NCI-H2081 (cell line): ENCODE data around the gene MLC1.

ENCODE experiments used
- DNase-seq, 2 experiments: peaks; one replicate each; lab custom pipeline; 2025; lab: John Stamatoyannopoulos, UW

MLC1 gene

DNA sequence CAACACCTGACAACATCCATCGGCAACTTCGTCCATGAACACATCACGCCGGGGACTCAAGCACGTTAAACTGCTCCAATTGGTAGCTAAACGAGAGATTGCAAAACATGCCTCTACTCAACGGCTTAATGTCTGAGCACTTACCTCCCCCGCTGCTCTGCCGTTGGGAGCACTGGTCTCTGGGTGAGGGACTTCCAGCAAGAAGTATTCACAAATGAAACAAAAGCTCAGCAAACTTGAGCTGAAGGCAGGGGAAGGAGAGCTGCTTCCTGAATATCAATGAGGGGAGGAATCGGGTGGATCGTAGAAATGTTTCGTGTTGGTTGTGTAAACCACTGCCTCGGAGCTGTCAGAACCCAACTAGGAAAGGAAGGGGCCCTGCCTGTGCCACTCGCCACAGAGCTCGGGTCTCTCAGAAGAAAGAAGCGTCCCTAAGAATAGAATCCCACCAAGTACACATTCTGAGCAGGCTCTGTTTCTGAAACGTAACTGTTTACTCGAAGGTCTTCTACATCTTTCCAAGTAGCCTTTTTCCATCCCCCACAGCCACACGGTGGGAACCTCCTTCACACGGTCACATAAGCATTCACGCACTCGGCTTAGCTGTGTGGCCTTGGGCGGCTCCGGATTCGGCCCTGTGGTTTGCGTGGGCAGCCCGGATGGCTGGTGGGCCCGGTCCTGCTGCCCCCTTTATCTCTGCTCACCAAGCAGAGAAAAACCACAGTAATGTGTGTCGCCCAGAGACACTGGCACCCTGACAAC, at the start of gene MLC1:
MLC1 (minus strand) TSS at position 216 of the 762 bp plus-strand sequence. CDS start 524 bp downstream, outside the sequence.
- no peak for DNase-seq

DNA sequence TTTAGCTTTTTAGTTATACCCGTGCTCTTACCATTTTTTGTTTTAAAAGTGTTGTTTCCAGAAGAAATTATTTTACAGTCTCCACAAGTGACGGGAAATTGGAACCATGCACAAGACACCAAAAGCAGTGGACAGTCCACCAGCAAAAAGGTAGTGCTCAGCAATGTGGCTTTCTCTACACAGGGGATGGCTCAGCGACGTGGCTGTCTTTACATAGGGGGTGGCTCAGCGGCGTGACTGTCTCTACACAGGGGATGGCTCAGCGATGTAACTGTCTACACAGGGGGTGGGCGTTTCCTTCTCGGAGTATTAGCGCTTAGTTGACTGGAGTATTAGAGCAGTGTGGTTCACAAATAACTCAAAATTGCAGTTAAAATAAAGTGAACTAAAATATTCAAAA, 49.3 kb upstream of the MLC1 start:
- no peak for DNase-seq

DNA sequence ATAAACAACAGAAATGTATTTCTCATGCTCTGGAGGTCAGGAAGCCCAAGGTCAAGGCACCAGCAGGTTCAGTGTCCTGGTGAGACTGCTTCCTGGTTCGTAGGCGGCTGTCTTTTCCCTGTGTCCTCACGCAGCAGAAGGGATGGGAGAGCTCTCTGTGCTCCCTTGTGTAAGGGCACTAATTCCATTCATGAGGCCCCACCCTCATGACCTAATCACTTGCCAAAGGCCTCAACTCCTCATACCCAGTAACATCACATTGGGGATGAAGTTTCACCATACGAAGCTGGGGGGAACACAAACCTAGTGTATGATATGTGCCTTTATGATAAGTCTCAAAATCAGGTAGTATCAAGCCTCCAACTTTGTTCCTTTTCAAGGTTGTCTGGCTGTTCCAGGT, 46.7 kb upstream of the MLC1 start:
- DNase-seq: no peak

DNA sequence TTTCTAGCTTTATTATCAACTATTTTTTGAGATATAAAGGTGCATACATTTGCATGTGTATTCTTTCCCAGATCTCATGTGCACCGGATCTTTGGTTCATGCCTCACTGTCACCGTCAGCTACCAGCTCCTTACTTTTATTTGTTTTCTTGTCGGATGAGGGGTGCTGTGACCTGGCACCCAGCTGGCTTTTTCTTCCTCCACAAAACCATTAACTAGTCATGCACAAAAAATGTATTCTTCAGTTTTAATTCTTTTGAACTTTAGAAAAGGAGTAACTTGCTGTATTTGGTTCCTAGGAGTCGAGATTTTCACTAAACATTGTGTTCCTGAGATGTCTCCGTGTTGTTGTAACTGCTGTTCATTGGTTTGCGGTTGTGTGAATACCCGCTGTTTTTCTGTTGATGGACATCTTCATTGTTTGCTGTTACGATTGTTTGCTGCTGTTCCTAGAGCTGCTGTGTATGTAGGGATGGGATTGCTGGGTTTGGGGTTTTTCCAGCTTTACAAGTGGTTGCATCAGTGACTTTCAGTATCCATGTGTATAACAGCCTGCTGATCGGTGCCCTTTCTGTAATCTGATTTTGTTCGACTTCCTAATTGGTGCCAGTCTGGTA, 44.0 kb upstream of the MLC1 start:
- DNase-seq: no peak

DNA sequence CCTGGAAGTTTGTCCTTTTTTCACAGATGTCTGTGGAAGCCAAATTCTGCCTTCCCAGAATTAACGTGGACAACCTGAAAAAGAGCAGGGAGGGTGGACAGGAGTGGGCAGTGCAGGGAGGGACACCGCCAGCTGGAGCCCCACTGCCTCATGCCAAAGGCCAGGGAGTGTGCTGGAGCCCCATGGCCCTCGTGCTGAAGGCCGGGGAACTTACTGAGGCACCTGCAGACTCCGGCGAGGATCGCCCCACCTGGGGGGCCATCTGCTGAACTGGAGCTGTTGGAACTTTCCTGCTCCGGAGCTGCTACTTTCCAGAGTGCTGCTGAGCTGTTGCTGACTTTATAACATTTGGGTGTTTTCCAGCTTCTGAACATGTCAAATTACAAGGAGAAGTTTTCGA, 39.8 kb upstream of the MLC1 start:
- DNase-seq: no peak

DNA sequence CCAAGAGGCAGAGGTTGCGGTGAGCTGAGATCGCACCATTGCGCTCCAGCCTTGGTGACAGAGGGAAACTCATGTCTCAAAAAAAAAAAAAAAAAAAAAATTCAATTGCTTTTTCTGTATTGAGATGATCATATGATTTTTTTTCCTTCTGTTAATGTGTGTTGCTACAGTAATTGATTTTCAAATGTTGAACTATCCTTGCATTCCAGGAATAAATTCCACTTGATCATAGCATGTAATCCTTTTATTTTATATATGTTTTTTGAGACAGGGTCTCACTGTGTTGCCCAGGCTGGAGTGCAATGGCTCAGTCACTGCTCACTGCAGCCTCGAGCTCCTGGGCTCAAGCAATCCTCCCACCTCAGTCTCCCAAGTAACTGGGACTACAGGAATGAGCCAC, 37.9 kb upstream of the MLC1 start:
- DNase-seq: no peak

DNA sequence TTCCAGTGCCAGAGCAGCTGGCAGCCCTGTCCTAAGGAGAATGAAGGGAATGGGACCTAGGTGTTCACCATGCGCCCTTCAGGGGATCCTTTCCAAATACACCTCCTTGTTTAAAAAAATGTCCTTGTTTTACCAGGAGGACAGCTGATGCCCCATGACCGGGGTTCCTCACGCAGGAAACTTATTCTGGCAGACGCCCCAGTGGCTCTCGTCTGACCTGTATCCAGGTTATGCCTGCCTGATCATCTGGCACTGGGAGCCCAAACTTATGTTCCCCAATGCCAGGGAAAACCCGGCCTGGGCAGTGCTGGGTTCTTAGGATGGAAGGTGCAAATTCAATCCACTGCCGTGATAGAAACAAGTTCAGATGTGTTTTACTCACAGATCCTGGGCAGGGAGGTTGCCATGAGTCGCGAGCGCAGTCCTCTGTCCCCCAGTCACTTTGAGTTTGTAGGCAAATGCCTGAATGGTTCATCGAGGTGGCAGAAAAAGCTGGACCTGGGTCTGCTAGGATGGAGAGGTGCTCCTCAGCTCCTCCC, 36.0 kb upstream of the MLC1 start:
- DNase-seq: no peak

DNA sequence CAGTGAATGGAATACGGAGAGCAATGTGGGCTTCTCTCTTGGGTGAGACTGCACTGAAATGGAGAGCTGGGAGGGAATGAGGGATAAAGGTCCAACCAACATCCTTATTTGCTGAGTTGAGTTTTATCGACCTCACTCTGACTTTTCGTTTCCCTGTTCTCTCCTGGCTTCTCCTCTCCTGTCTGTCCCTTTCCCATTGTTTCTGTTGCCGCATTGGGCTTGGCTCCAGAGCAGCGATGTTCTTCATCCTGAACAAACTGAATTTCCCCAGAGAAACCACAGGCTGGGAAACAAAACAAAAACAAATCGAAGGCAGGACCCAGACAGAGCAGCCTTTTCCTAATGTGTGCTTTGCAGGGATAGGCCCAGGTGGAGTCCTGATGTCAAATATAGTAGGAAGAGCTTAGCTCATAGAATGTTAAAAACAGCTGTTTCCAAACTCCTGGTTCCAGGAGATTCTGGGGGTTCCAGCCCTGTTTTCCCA, 34.6 kb upstream of the MLC1 start:
- no peak for DNase-seq

DNA sequence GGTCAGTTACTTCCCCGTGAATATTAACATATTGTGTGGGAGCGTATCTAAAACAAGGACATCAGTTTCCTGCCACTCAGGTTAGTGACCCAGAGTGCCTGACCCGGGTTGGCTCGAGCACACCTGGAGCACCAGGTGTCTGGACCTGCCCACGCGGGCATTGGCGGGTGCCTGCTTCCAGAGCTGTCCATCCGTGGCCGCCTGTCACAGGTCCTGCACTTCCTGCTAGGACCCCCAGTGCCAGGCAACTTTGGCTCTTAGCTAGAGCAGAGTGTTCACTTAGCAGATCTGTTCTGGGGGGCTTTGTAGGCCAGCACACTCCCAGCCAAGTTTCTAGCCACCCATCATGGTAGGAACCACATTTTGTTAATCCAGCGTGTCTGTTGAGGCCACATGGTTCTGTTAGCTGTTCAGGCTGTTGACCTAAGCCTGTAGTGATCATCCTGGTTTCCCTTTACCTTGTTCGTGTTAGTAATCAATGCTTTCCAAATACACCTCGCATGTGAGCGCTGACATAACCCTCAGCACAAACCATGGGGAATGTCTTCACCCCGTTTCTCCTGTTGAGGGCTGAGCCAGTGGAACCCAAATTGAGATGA, 34.0 kb upstream of the MLC1 start:
- no peak for DNase-seq

DNA sequence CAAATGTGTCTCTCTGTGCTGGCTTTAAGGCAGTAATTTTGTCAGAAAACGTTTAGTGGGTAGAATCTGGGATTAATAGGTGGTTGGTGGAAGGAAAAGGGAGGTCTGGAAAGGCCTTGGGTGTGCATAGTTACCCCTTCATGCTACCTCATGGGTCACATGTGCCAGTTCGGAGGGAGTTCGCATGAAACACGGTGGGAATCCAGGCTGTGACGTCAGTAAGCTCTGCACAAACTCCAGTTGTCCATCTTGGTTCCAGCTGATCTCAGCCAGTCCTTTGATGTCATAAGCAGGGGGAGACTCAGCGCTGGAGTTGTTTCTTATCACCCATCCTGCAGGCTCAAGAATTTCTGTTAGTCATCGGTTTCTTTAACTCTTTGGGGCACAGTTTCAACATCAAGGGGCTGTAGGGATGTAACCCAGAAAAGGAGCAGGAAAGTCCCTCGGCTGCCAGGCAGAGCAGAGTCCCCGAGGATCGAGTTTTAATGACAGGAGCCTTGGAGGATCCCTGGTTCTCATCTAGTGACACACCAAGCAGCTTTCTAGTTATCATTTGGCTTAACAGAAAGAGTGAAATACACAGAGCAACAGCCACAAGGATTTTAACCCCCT, 33.4 kb upstream of the MLC1 start:
- no peak for DNase-seq

DNA sequence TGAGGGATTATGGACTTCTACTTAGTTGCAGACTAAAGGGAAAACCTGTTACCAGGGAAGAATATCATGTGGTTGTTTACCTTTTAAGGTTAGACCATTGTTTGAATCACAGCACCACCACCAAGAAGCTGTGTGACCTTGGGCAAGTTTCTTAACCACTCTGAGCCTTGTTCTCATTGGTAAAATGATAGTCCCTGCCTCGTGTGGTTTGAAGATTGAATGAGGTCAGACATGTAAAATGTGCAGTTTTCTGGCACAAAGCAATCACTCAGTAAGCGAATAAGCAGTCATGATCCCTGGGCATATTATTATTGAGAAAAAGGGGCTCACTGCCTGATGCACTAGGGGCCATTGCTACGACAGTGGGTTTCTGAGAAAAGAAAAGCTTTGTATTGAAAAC, 32.9 kb upstream of the MLC1 start:
- DNase-seq: no peak

DNA sequence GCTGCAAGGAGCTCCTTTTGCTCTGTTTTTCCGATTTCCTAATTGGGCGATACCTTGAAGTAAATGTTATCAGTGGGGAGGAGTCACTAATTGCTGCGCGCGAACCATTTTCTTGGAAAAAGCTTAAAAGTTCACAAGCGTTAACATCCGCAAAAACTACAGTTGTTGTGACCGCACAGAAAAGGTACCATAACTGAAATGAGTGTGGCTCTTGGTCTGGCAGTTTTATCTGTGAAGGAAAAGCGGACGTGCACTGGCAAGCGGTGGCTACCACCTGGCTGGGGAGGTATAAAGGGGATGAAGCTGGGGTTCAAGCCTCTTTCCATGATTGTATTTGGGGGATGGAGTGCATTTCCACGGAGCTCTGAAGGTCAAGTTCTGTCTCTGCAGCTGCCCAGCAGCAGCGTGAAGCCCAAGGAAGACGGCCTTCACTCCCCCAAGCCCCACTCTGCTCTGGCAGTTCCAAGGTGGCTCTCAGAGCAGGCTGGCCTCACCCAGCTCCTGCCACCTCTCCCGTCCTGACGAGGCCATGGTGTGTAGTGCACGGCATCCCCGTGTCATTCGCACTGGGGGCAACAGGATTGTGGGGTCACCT, 32.0 kb upstream of the MLC1 start:
- DNase-seq: no peak

DNA sequence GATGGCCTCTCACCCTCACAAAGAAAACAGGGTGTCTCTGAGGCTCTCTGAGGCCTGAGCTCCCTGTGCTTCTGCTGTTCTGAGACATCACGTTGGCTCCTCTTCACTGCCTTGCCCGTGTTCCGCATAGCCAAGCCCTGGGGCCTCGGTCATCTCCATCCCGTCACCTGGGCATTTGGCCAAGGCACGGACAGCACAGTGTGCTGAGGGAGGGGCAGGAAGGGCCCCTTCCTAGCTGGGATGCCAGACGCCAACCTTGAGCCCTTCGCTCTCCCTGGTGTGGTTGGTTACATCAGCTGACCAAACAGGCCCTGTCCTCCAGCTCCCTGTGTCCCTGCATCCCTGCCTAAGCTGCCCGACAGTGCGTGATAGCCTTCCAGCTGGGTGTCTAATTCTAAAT, 30.5 kb upstream of the MLC1 start:
- no peak for DNase-seq

DNA sequence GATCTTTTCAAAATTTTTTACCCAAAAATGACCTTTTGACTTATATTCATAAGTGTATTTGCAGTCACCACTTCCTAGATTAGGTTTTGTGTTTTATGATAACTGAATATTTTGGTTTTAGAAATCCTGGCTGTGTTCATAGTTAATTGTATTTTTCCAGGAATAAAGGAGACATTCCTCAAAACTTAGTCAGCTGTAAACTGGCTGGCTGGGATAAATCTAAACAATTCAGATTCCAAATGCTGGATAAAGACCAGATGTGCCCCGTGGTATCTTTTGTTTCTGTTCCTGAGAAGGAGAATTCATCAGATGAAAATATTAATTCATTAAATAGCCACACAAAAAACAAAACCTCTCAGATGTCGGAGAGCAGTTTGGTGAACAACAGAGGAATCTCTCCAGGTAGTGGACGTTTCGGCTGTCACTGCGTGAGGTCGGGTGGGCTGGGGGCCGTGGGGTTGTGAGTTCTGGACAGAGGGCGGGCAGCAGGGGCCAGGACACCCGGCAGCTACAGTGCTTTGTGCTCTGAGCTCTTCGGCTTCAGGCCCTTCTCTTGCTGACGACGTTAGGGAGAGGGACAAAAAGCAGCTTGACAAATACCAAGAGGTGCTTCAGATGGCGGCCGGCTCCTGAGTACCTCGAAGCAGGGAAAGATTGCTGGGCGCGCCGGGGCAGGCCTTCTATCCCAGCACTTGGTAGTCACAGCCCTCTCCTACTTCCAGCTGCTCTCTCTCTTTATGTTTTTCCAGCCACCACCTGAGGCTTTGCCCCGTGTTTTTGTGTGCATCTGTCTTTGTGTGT, 29.2 kb upstream of the MLC1 start:
- no peak for DNase-seq

DNA sequence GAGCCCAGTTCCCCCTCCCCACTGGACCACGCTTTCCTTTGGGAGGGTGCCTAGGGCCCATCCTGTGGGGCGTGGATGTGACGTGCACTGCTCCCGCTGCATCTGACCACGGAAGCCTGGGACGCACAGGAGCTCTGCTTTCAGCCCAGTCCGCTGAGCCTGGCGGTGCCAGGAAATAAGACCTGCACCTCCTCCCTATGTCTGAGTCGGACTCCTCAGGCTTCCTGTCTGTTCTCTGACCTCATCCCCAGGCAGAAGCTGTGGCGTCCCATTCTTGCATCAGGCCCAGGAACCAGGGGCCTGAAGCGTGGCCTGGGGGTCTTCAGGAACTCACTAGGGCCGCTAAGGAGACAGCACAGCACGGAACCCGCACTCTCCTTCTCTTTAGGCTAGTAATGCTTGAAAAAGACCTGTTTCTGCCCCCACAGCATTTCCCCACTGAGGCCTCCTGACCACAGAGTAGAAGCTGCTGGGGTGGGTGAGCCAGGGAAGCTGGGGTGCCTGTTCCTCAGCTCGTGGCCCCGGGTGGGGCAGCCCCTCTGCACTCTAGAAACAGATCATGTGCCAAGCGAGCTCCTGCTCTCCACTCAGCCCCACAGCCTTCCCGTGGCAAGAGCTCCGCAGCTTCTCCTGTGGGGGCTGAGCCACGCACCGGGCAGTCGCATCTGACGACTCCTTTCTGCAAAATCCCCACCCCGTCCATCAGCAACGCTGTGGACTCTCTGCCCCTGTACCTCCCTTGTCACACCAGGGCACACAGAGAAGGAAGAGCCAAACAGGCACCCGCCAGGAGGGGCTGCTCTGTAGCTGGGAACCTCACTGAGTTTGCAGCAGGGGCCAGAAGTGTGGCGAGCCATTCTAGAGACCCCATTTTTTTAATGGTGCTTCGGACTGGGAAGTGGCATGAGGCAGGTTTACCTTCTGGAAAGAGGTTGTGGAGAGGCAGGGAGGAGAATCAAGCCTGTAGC, 27.2 kb upstream of the MLC1 start:
- DNase-seq: no peak

DNA sequence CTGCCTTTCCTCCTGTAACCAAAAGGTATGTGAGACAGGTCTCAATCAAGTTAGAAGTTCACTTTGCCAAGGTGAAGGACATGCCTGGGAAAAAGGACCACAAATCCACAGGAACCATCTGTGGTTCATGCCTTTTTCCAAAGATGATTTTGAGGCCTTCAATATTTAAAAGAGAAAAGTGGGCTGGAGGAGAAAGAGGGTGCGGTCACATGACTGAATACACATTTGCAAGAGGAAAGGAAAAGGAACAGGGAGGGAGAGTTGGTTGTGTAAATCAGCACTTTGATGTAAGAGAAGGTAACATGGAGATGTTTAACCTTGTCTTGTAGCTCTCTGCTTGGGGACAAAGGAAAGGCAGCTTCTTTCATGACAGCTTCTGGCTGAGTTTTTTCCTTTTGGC, 25.8 kb upstream of the MLC1 start:
- DNase-seq: no peak

DNA sequence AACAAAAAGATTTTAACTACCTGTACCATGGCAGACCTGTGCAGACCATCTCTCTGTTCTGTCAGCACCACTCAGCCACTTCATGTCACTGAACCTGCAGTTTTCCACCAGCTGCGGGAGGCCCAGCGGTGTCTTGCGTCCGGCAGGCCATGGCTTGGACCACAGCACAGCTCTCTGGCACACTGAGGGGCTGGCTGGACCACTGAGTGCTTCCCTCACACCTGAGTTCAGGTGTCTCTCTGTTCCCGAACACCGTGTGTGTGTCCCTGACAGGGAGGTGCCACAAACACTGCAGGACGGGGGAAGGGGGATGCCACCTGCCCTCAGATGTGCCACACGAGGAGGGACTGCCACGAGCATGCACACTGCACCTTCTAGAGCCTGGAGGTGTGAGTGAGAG, 22.3 kb upstream of the MLC1 start:
- DNase-seq: no peak

DNA sequence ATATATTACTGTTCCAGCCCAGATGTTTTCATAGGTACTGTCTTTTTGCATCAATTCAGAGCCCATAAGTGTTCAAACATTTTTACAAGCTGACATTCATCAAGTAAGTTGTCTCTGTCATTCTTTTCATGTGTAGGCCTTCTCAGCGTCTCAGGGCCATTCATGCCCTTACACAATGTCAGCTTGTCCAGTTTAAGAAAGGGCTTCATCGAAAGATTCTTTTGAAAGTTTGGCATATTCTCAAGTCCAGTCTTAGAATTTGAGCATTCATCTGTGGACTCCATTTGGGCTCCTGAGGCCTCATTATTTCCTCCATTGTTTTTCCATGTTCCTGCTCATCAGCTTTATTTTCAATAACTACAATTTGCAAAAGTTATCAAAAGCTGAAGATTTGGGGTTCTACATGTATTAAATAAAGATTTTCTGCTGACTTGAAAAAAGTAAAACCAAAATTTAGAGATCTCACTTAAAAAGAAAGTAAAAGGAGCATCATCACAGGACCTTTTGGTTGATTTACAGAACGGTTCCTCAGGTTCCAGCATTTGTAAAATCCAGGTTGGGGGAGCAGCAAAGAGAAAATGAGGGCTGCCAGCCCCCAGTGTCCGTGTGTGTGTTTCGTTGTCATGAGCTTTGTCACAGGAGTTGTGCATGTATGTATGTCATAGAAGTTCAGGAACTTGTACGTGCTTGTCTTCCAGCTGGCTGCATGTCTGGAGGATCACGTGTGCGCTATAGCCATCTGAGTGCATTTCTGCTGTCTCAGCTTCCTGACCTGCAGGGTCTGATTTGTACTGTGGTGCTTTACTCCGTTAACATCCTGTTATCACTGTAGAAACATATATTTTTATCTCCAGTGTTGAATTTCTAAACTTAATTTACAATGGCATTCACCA, 20.2 kb upstream of the MLC1 start:
- no peak for DNase-seq

DNA sequence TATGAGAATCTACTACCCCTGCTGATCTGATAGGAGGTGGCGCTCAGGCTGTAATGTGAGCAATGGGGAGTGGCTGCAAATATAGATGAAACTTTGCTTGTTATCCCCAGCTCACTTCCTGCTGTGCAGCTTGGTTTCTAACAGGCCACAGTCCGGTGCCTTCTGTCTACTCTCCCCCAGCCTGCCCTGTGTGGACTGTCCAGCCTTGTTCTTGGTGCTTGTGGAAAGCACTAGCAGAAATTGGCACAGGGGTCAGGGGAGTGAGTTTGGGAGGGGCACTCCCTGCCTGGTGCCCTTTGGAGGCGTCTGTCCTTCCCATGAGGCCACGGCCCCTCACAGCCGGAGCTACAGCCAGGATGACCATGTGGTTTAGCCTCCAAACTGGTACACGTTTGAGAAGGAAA, 18.9 kb upstream of the MLC1 start:
- DNase-seq: no peak
